IMR-90 (cell line): ENCODE data around the gene MRPL11. TPM values are rescaled to one million over a fixed set of nuclear protein-coding genes. Genes with fewer than 3 reads are reported as not detected.
"Not testable (repeated sequence)": the region's sequence is repeated elsewhere in the genome, so short reads cannot be mapped to it uniquely, and the experiment has no call there.

Experiments used
- ATAC-seq: fragments of 200-7000 bp; cut with Tn5 transposase; 2 replicates; pipeline ENCODE4 v1.9.1; 2020; ENCODE audit warnings: low read depth, mild to moderate bottlenecking, moderate library complexity
- BruUV-seq: library from RNA; stranded (reverse); fragments of 400-500 nt; replicated peaks from 2 replicates; lab custom pipeline; 2021; lab: Mats Ljungman, UMichigan
- CTCF ChIA-PET: fragments of 300-600 bp; formaldehyde crosslinking; extraction: SDS; loops from one replicate; lab custom pipeline; 2021; ENCODE audit warnings: antibody characterized with exemption; lab: Yijun Ruan, JAX
- POLR2A ChIA-PET: fragments of 300-600 bp; sonication (Branson Sonifier 250); formaldehyde crosslinking; loops from one replicate; lab custom pipeline; 2022; ENCODE audit warnings: antibody characterized with exemption; ENCODE audit not compliant: unreplicated experiment; lab: Charles Lee
- DNase-seq: peaks from one replicate; pipeline ENCODE4 v3.0.0; 2013
- H2AFZ ChIP-seq: replicated peaks from 2 replicates; pipeline ENCODE3; 2013; ENCODE audit warnings: low read length, mild to moderate bottlenecking; ENCODE audit not compliant: poor library complexity
- H2AK5ac ChIP-seq: 2 replicates; pipeline ENCODE4 v1.6.1; 2013; ENCODE audit warnings: low read depth, low read length, inconsistent platforms
- H2AK9ac ChIP-seq: replicated peaks from 2 replicates; pipeline ENCODE3; 2013; ENCODE audit warnings: mild to moderate bottlenecking, low read depth, low read length, moderate library complexity; ENCODE audit not compliant: poor library complexity
- H2BK120ac ChIP-seq: 2 replicates; pipeline ENCODE4 v1.6.1; 2013; ENCODE audit warnings: low read depth, low read length, inconsistent platforms
- H2BK15ac ChIP-seq: 3 replicates; pipeline ENCODE4 v1.6.1; 2013; ENCODE audit warnings: low read depth, low read length, inconsistent platforms
- H2BK20ac ChIP-seq: 2 replicates; pipeline ENCODE4 v1.6.1; 2013; ENCODE audit warnings: low read depth, mild to moderate bottlenecking, inconsistent platforms, low read length, moderate library complexity
- H2BK5ac ChIP-seq: 2 replicates; pipeline ENCODE4 v1.6.1; 2013; ENCODE audit warnings: mild to moderate bottlenecking, low read depth, low read length, inconsistent platforms; ENCODE audit not compliant: poor library complexity, severe bottlenecking
- H3K14ac ChIP-seq: replicated peaks from 2 replicates; pipeline ENCODE4 v1.6.1; 2013; ENCODE audit warnings: low read depth, low read length, inconsistent platforms
- H3K18ac ChIP-seq: 2 replicates; pipeline ENCODE4 v1.6.1; 2013; ENCODE audit warnings: low read depth, low read length, control low read depth
- H3K23ac ChIP-seq: 2 replicates; pipeline ENCODE4 v1.6.1; 2013; ENCODE audit warnings: low read depth, low read length, inconsistent platforms
- H3K27ac ChIP-seq: 2 replicates; pipeline ENCODE4 v1.5.1; 2013; ENCODE audit warnings: mild to moderate bottlenecking, control low read depth, low read length; ENCODE audit not compliant: insufficient read depth
- H3K27me3 ChIP-seq: 2 replicates; pipeline ENCODE4 v1.6.1; 2013; ENCODE audit warnings: low read length; ENCODE audit not compliant: control insufficient read depth, insufficient read depth
- H3K36me3 ChIP-seq: 2 replicates; pipeline ENCODE4 v1.6.1; 2013; ENCODE audit warnings: low read length, mixed read lengths; ENCODE audit not compliant: control insufficient read depth, insufficient read depth
- H3K4ac ChIP-seq: 2 replicates; pipeline ENCODE4 v1.6.1; 2013; ENCODE audit warnings: low read depth, low read length, inconsistent platforms
- H3K4me1 ChIP-seq: 2 replicates; pipeline ENCODE4 v1.6.1; 2013; ENCODE audit warnings: low read length, mixed read lengths; ENCODE audit not compliant: control insufficient read depth, insufficient read depth
- H3K4me2 ChIP-seq: 2 replicates; pipeline ENCODE4 v1.6.1; 2013; ENCODE audit warnings: low read depth, mild to moderate bottlenecking, control low read depth, low read length, moderate library complexity
- H3K4me3 ChIP-seq: 2 replicates; pipeline ENCODE4 v1.5.1; 2013; ENCODE audit warnings: low read depth, mild to moderate bottlenecking, control low read depth, low read length, moderate library complexity; ENCODE audit not compliant: insufficient read depth
- H3K56ac ChIP-seq: 2 replicates; pipeline ENCODE4 v1.6.1; 2013; ENCODE audit warnings: low read length, inconsistent platforms; ENCODE audit not compliant: insufficient read depth; ENCODE audit errors: extremely low read depth
- H3K79me1 ChIP-seq, 2 experiments: 2 replicates each; pipeline ENCODE4 v1.6.1; 2013; ENCODE audit warnings: low read length in 2 of 2, inconsistent platforms in 1 of 2, low read depth in 1 of 2
- H3K9ac ChIP-seq: 2 replicates; pipeline ENCODE4 v1.6.1; 2013; ENCODE audit warnings: low read depth, low read length, control low read depth
- H3K9me1 ChIP-seq: 2 replicates; pipeline ENCODE4 v1.6.1; 2013; ENCODE audit warnings: low read length, inconsistent platforms; ENCODE audit not compliant: insufficient read depth
- H3K9me3 ChIP-seq: 2 replicates; pipeline ENCODE4 v1.6.1; 2013; ENCODE audit warnings: low read length; ENCODE audit not compliant: control insufficient read depth, insufficient read depth
- H4K20me1 ChIP-seq: 2 replicates; pipeline ENCODE4 v1.6.1; 2013; ENCODE audit warnings: low read length, inconsistent platforms; ENCODE audit not compliant: insufficient read depth
- H4K5ac ChIP-seq: 2 replicates; pipeline ENCODE4 v1.6.1; 2013; ENCODE audit warnings: mild to moderate bottlenecking, low read depth, low read length, control low read depth
- H4K8ac ChIP-seq, 2 experiments: 2 replicates each; pipeline ENCODE4 v1.6.1; 2013; ENCODE audit warnings: low read depth in 2 of 2, low read length in 2 of 2, control low read depth in 1 of 2, inconsistent platforms in 1 of 2
- H4K91ac ChIP-seq: 2 replicates; pipeline ENCODE4 v1.6.1; 2013; ENCODE audit warnings: low read depth, low read length, inconsistent platforms; ENCODE audit not compliant: insufficient read depth
- dilution Hi-C: fragments of 300-500 bp; cut with HindIII; formaldehyde crosslinking; loops from one replicate; pipeline ENCODE4 v1.14.3; 2018; ENCODE audit warnings: low sequenced_read_pairs; ENCODE audit not compliant: unreplicated experiment
- in situ Hi-C: fragments of 300-500 bp; cut with MboI; formaldehyde crosslinking; loops from 3 replicates; pipeline ENCODE4 v1.14.3; 2019; ENCODE audit warnings: low sequenced_read_pairs, inconsistent platforms, mixed read lengths
- intact Hi-C: fragments of 100-400 bp; cut with micrococcal nuclease; formaldehyde crosslinking; loops from 2 replicates; pipeline ENCODE4 v1.10.0; 2022
- polyA plus RNA-seq, 3 experiments: library from polyadenylated mRNA; depleted of rRNA; stranded (reverse); fragments of >200 nt; gene quantifications; 2 replicates each; pipeline ENCODE4 v1.2.3, GENCODE V29; 2012; ENCODE audit warnings: low replicate concordance in 1 of 3
- total RNA-seq: library from RNA; depleted of rRNA; stranded (reverse); fragments of >200 nt; gene quantifications from 2 replicates; pipeline ENCODE4 v1.2.3, GENCODE V29; 2012

The MRPL11 gene
- total and polyA plus RNA-seq, 2 of the 4 experiments (the other 2 are of a cell fraction), result 45.5 to 45.6 TPM

GRCh38 chr11:66431287-66431686 lies 7.4 kb downstream of the MRPL11 start:
- H4K5ac ChIP-seq, H4K8ac ChIP-seq, H4K20me1 ChIP-seq, H2BK120ac ChIP-seq, H3K36me3 ChIP-seq, H3K23ac ChIP-seq, DNase-seq, H3K18ac ChIP-seq, H3K27ac ChIP-seq, H3K56ac ChIP-seq, H3K9me3 ChIP-seq, ATAC-seq, H4K91ac ChIP-seq, H3K9ac ChIP-seq, H3K4ac ChIP-seq, H2AK5ac ChIP-seq, H3K27me3 ChIP-seq, H2BK20ac ChIP-seq, BruUV-seq, POLR2A ChIA-PET, H2BK5ac ChIP-seq, H3K79me1 ChIP-seq, H2AFZ ChIP-seq, H3K4me3 ChIP-seq, CTCF ChIA-PET, H3K4me2 ChIP-seq, in situ Hi-C loops, H3K9me1 ChIP-seq, dilution Hi-C loops, H2BK15ac ChIP-seq, H3K14ac ChIP-seq, H2AK9ac ChIP-seq, H3K4me1 ChIP-seq: not testable (repeated sequence)
- intact Hi-C loops, result loop anchor here (5.0 kb wide), 1 partner anchor 44 kb away; no protein-coding TSS in a partner anchor
